ENCODE results near the gene KCNN2.
A peak's percentile ranks its signal among the peaks of the same experiment; 100 is the strongest.

KCNN2 gene

GRCh38 chr5:114437936-114438335, 76.1 kb downstream of the KCNN2 start:
- no peak for TF ChIP-seq SPI1 (IDR thresholded peaks at IDR 0.05; ENCODE audit: borderline replicate concordance, low read depth)
- no peak for TF ChIP-seq POLR2AphosphoS5 (IDR thresholded peaks at IDR 0.05; ENCODE audit: low read depth)
- no peak for TF ChIP-seq REST (IDR thresholded peaks at IDR 0.05; ENCODE audit: insufficient replicate concordance, low read depth)
- no peak for TF ChIP-seq CTCF (IDR thresholded peaks at IDR 0.05; ENCODE audit: insufficient read depth, low read length)
- TF ChIP-seq GABPA (IDR thresholded peaks at IDR 0.05; ENCODE audit: low read depth) = no peak
- Histone ChIP-seq H3K4me3 (replicated peaks; ENCODE audit: insufficient read depth, low read length) (no peak overlapping the region), H3K27me3 (ENCODE audit: insufficient read depth, poor library complexity, severe bottlenecking) (no peaks in the 10 kb centered on the region), H3K27ac (replicated peaks) (no peak overlapping the region)
- DNase-seq (ENCODE audit: low read depth in 1 of 2, low spot score in 1 of 2) = no peak

GRCh38 chr5:114438471-114438870, 76.6 kb downstream of the KCNN2 start:
- DNase-seq (ENCODE audit: low read depth in 1 of 2, low spot score in 1 of 2) = no peak
- no peak for TF ChIP-seq POLR2AphosphoS5 (IDR thresholded peaks at IDR 0.05; ENCODE audit: low read depth)
- TF ChIP-seq CTCF (IDR thresholded peaks at IDR 0.05; ENCODE audit: insufficient read depth, low read length) = no peak
- no peak for TF ChIP-seq REST (IDR thresholded peaks at IDR 0.05; ENCODE audit: insufficient replicate concordance, low read depth)
- no peak for TF ChIP-seq SPI1 (IDR thresholded peaks at IDR 0.05; ENCODE audit: borderline replicate concordance, low read depth)
- TF ChIP-seq GABPA (IDR thresholded peaks at IDR 0.05; ENCODE audit: low read depth) = no peak
- Histone ChIP-seq H3K27me3 (ENCODE audit: insufficient read depth, poor library complexity, severe bottlenecking) (no peaks in the 10 kb centered on the region), H3K27ac (replicated peaks) (no peak overlapping the region), H3K4me3 (replicated peaks; ENCODE audit: insufficient read depth, low read length) (no peak overlapping the region)

- no peak overlapping the region for H3K27ac ChIP-seq (replicated peaks)
- H3K4me3 ChIP-seq (replicated peaks; ENCODE audit: insufficient read depth, low read length) = no peak overlapping the region
- DNase-seq (ENCODE audit: low read depth in 1 of 2, low spot score in 1 of 2) = peak in 1 of 2 experiments; percentile 2
- TF ChIP-seq CTCF (IDR thresholded peaks at IDR 0.05; ENCODE audit: insufficient read depth, low read length) = no peak
- no peak for TF ChIP-seq GABPA (IDR thresholded peaks at IDR 0.05; ENCODE audit: low read depth)
- no peak for TF ChIP-seq SPI1 (IDR thresholded peaks at IDR 0.05; ENCODE audit: borderline replicate concordance, low read depth)
- TF ChIP-seq REST (IDR thresholded peaks at IDR 0.05; ENCODE audit: insufficient replicate concordance, low read depth) = no peak
- TF ChIP-seq POLR2AphosphoS5 (IDR thresholded peaks at IDR 0.05; ENCODE audit: low read depth) = no peak
- no peaks in the 10 kb centered on the region for H3K27me3 ChIP-seq (ENCODE audit: insufficient read depth, poor library complexity, severe bottlenecking)
Observed at GRCh38 chr5:114447084-114447773, 85.4 kb downstream of the KCNN2 start.
